Measurements from ENCODE around the gene SLC22A4. TPM values are rescaled to one million over a fixed set of nuclear protein-coding genes. Genes with fewer than 3 reads are reported as not detected.

The SLC22A4 gene
- total RNA-seq, 1 donor from 2014 or later, result 1.6 TPM

DNA sequence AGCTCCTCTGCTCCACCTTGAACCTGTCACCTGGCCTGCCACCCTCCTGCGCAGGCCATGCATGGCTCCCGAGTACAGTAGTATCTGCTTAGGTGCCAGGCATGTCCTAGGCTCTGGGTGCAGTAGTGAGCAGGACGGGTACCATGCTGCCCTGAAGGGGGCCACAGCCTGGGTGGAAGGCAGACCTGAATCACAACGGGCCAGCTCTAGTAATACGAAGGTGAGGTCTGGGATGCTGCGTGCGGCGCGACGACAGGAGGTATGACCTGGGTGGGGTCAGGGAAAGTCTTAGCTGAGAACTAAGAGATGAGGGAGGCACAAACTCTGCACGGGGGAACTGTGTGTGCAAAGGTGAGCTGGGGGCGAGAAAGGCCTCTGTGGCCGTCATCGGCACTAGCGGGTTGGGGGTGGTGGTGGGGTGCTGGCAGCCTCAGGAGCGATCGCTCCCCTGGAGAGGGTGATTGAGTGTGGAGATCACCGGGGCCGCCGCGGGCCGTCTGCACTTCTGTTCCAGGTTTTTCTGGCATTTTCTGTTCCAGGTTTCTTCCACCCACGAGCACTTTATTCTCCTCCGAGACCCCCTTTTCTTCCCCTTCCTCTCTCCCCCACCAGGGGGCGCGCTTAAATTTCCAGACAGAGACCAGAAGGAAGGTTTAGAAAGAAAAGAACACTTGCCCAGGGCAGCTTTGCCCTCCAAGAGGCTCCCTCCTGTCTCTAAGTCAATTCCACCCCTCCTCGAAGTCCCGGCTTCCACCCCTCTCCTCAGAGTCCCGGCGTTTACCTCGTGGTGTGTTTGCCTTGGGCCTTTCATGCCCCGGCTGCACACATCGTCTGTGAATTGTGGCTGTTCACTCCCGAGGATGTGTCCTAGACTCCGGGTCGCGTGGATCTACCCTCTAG, 21.6 kb upstream of the SLC22A4 start:
- intact Hi-C loops (cut with micrococcal nuclease), result no loop called here
- DNase-seq (peak; percentile 68), ATAC-seq (peak; percentile 49)

GRCh38 chr5:132273631-132274030, 20.6 kb upstream of the SLC22A4 start:
- intact Hi-C loops (cut with micrococcal nuclease), result no loop called here
- DNase-seq (no peak), ATAC-seq (no peak)

- ATAC-seq (no peak), DNase-seq (no peak)
- intact Hi-C loops (cut with micrococcal nuclease), result no loop called here
These were observed 20.0 kb upstream of the SLC22A4 start for GRCh38 chr5:132274050-132274792.

DNA sequence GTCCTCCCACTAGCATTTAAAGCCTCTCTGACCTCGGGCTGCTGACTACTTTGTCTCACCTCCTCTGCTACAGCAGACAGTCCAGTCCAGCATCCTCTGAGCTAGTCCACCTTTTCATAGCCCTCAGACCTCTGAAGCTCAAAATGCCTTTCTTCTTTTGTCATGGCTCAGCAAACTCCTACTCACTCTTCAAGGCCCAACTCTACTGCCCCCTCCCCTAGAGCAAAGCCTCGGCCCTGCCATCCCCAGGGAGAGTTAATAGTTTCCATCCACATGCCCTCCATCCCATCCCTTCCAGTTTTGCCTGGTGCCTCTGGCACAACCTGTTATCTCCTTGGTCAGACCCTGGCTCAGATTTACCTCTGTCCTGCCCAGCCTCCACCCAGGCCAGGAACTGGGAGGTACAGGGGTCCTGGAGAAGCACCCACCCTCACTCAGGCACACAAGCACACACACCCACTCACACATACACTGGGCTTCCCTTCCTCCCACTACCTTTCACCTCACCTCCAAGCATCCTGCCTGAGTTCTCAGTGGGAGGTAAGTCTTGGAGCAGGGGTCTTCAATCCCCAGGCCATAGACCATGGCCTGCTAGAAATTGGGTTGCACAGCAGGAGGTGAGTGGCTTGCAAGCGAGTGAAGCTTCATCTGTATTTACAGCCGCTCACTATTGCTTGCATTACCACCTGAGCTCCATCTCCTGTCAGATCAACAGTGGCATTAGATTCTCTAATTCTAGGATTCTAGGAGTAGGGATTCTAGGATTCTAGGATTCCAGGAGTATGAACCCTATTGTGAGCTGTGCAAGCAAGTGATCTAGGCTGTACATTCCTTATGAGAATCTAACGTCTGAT, 18.6 kb upstream of the SLC22A4 start:
- intact Hi-C loops (cut with micrococcal nuclease), result no loop called here
- DNase-seq (no peak), ATAC-seq (no peak)

- intact Hi-C loops (cut with micrococcal nuclease), result no loop called here
- ATAC-seq (no peak), DNase-seq (no peak)
These were observed 16.9 kb upstream of the SLC22A4 start for GRCh38 chr5:132277256-132277655.

DNA sequence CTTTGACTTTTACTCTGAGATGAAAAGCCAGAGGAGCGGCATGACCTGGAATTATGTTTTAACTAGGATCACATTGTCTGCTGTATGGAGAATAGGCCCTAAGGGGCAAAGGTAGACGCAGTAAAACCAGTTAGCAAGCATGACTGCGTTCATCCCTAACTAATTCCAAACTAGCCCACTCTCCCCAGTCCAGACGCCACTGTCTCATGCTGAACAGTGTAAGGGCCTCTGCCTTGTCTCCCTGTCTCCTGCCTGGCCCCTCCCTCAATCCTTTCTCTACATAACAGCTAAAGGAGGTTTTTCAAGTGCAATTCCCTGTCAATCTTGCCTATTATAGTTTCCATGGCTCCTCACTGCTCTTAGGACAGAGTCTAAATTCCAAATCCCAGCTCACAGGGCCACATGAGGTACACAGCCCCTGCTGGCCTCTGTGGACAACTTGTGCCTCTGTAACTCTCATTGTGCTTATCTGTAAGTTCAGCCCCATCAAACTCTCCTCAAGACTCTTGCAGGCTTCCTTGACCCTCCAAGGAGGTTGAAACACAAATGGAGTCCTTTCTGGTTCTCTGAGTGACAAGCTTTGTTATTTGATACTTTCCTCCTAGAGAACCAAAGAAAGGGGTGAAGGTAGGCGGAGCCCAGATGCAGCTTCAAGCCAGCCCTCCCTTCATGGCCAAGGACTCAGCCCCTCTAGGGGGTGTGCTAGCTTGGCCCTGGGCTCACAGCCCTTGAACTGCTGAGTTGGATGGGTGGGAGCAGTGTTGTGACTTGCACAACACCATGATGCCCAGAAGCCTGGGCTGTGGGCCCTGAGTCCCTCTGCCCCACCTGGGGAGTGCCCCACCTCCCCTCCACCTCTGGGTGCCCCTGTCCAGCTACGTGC, 16.0 kb upstream of the SLC22A4 start:
- ATAC-seq (no peak), DNase-seq (no peak)
- intact Hi-C loops (cut with micrococcal nuclease), result no loop called here

- ATAC-seq, result no peak
- DNase-seq, result no peak
- intact Hi-C loops (cut with micrococcal nuclease), result no loop called here
These were observed 14.4 kb upstream of the SLC22A4 start for GRCh38 chr5:132279801-132280200.

GRCh38 chr5:132280371-132281240, 13.6 kb upstream of the SLC22A4 start:
- DNase-seq, result no peak
- intact Hi-C loops (cut with micrococcal nuclease), result no loop called here

GRCh38 chr5:132281856-132282614, 12.2 kb upstream of the SLC22A4 start:
- no peak for DNase-seq
- no peak for ATAC-seq
- intact Hi-C loops (cut with micrococcal nuclease), result no loop called here

More at GRCh38 chr5:132280371-132281240, 13.6 kb upstream of the SLC22A4 start:
- ATAC-seq, result no peak

DNA sequence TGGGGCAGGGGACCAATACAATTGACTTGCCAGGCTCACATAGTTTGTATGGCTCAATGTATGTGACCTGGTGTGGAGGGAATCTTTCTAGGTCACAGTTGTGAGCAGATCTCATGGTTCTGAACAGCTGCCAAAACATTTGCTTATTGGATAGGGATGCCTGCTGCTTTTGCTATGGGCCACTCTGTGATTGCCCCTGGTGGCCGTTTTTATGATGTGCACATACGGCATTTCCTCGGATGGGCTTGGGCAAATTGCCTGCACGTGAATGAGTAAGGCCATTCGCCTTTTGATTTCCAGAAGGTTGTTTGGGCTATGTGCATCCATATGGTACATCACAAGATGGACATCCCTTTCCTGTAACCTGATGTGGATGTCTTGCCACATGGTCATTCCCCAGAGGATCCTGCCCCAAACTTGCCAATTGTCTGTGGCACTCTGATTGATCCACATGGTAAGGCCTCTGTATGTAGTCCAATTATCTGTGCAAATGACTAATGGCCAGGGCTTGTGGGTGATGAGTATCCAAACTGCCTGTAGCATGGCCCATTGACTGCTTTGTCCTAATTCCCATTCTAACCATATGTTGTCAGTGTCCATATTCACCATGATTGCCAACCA, 10.7 kb upstream of the SLC22A4 start:
- intact Hi-C loops (cut with micrococcal nuclease), result no loop called here
- DNase-seq, result no peak

GRCh38 chr5:132289097-132289496, 5.1 kb upstream of the SLC22A4 start:
- DNase-seq (no peak), ATAC-seq (no peak)
- intact Hi-C loops (cut with micrococcal nuclease), result no loop called here

More for the DNA sequence above, 10.7 kb upstream of the SLC22A4 start:
- ATAC-seq, result peak; percentile 76

DNA sequence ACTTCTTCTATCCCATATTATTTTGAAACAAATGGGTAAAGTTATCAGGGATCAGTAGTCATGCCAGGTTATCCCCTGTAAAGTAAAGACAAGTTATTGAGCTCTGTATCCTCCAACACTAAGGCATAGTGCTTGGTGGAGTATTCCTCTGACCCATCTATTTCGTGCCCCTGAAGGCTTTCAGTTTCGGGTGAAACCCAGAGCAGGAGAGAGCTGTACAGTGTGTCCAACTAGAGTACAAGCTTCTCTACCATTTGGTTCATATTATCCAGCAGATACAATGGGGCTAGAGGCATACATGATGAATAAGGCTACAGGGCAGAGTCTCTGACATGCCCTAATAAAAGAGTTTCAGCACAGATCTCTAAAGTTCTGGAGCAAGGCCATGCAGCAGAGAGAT, 3.2 kb upstream of the SLC22A4 start:
- no peak for ATAC-seq

GRCh38 chr5:132293066-132293991, 865 bp upstream of the SLC22A4 start:
- peak; percentile 92 for DNase-seq
- intact Hi-C loops (cut with micrococcal nuclease), result no loop called here

More for the DNA sequence above, 3.2 kb upstream of the SLC22A4 start:
- intact Hi-C loops (cut with micrococcal nuclease), result no loop called here
- DNase-seq, result no peak

DNA sequence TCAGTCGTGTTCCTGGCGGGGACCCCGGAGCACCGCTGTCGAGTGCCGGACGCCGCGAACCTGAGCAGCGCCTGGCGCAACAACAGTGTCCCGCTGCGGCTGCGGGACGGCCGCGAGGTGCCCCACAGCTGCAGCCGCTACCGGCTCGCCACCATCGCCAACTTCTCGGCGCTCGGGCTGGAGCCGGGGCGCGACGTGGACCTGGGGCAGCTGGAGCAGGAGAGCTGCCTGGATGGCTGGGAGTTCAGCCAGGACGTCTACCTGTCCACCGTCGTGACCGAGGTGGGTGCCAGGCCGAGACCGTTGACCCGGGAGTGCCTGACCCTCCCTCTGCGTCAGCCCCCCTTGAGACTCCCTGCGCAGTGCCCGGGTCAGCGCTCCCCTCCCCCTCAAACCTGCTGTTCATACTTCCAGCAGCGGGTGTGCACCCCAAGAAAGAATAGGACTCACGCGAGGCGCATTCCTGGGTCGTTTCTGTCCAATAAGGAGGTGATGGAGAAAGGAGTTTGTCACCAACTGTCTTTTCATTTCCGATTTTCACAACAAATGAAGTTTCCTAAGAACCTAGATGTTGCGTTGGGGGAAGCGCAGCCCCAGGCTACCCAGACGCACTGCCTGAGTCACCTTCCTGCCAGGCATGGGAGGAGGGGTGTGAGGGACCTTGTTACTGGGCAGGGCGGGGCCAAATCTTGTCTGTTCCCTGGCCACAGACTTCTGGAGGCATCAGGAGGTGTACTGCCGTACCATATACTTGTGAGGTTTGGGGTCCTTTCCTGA, 722 bp downstream of the SLC22A4 start:
- intact Hi-C loops (cut with micrococcal nuclease), result no loop called here
- DNase-seq, result peak; percentile 62

More at GRCh38 chr5:132293066-132293991, 865 bp upstream of the SLC22A4 start:
- ATAC-seq, result peak; percentile 79

More for the DNA sequence above, 722 bp downstream of the SLC22A4 start:
- ATAC-seq, result peak; percentile 2

Data from left ventricle myocardium superior (tissue), 1 donor.